ENCODE data around the gene DIAPH3. TPM values are rescaled to one million over a fixed set of nuclear protein-coding genes. Genes with fewer than 3 reads are reported as not detected.

The DIAPH3 gene
- polyA plus RNA-seq, 2 donors: 1.3 to 2.2 TPM

DNA sequence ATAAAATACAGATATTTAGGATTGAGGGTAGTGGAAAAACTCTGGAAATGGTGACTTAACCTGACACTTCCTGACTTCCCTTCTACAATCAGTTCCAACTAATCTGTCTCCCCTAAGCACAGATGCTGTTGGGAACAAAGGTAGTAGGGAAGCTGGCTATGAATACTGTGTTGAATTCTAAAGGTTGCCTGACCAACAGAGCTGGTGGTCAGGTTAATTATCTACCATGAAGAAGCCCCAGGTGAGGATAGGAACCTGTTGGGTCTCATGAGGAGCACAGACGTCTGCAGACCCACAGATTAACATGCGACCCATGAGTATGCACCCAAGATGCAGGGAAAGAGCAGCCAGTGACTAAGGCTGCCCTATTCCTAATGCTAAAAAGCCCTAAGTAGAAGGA lies 172.3 kb downstream of the DIAPH3 start:
- no peaks in the 10 kb centered on the region for H3K9me3 ChIP-seq (ENCODE audit: control insufficient read depth in 2 of 2, insufficient read depth in 1 of 2, low read depth in 1 of 2, low read length in 1 of 2)
- H3K4me3 ChIP-seq (ENCODE audit: low read depth in 1 of 2, low read length in 2 of 2): no peak overlapping the region
- no peaks in the 10 kb centered on the region for H3K27me3 ChIP-seq (ENCODE audit: control insufficient read depth in 1 of 2, insufficient read depth in 2 of 2, low read length in 2 of 2)
- no peaks in the 10 kb centered on the region for H3K4me1 ChIP-seq (ENCODE audit: control insufficient read depth in 2 of 2, insufficient read depth in 2 of 2, low read length in 1 of 2)
- H3K27ac ChIP-seq (ENCODE audit: low read depth in 2 of 2, low read length in 1 of 2): no peak overlapping the region
- WGBS, 2 donors: 98% methylated on average over 2 of the region's 2 CpGs
- H3K36me3 ChIP-seq (ENCODE audit: control insufficient read depth in 2 of 2, insufficient read depth in 2 of 2, low read length in 1 of 2): no peaks in the 10 kb centered on the region

GRCh38 chr13:59982631-59983382 lies 180.9 kb downstream of the DIAPH3 start:
- H3K9me3 ChIP-seq (ENCODE audit: control insufficient read depth in 2 of 2, insufficient read depth in 1 of 2, low read depth in 1 of 2, low read length in 1 of 2): no peaks in the 10 kb centered on the region
- no peaks in the 10 kb centered on the region for H3K36me3 ChIP-seq (ENCODE audit: control insufficient read depth in 2 of 2, insufficient read depth in 2 of 2, low read length in 1 of 2)
- no peaks in the 10 kb centered on the region for H3K27me3 ChIP-seq (ENCODE audit: control insufficient read depth in 1 of 2, insufficient read depth in 2 of 2, low read length in 2 of 2)
- no peaks in the 10 kb centered on the region for H3K4me1 ChIP-seq (ENCODE audit: control insufficient read depth in 2 of 2, insufficient read depth in 2 of 2, low read length in 1 of 2)
- H3K4me3 ChIP-seq (ENCODE audit: low read depth in 1 of 2, low read length in 2 of 2): no peak overlapping the region
- WGBS, 2 donors: 83 to 85% methylated on average over 7 of the region's 7 CpGs
- H3K27ac ChIP-seq (ENCODE audit: low read depth in 2 of 2, low read length in 1 of 2): no peak overlapping the region

DNA sequence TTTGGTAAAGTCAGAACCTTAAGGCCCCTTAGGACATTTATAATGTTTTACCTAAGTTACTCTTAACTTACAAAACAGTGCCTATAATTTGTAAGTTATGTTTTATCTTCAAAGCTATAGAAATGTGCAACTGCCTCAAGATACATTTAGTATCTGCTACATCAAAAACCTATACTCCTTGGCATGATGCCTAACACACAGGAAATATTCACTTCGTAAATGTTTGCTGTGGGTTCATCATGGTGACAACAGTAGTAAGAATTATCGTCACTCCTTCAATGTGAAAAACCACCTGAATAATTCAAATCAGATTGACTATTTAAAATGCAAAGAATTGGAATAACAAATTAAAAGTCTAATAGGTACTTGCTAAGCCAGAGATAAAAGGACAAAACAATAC lies 184.1 kb downstream of the DIAPH3 start:
- H3K4me3 ChIP-seq (ENCODE audit: low read depth in 1 of 2, low read length in 2 of 2): no peak overlapping the region
- WGBS, 2 donors: 91 to 94% methylated on average over 2 of the region's 2 CpGs
- no peaks in the 10 kb centered on the region for H3K4me1 ChIP-seq (ENCODE audit: control insufficient read depth in 2 of 2, insufficient read depth in 2 of 2, low read length in 1 of 2)
- no peaks in the 10 kb centered on the region for H3K36me3 ChIP-seq (ENCODE audit: control insufficient read depth in 2 of 2, insufficient read depth in 2 of 2, low read length in 1 of 2)
- no peak overlapping the region for H3K27ac ChIP-seq (ENCODE audit: low read depth in 2 of 2, low read length in 1 of 2)
- H3K27me3 ChIP-seq (ENCODE audit: control insufficient read depth in 1 of 2, insufficient read depth in 2 of 2, low read length in 2 of 2): no peaks in the 10 kb centered on the region
- H3K9me3 ChIP-seq (ENCODE audit: control insufficient read depth in 2 of 2, insufficient read depth in 1 of 2, low read depth in 1 of 2, low read length in 1 of 2): no peaks in the 10 kb centered on the region

GRCh38 chr13:59978862-59979261 lies 184.9 kb downstream of the DIAPH3 start:
- Histone ChIP-seq H3K9me3 (ENCODE audit: control insufficient read depth in 2 of 2, insufficient read depth in 1 of 2, low read depth in 1 of 2, low read length in 1 of 2) (no peaks in the 10 kb centered on the region), H3K27me3 (ENCODE audit: control insufficient read depth in 1 of 2, insufficient read depth in 2 of 2, low read length in 2 of 2) (no peaks in the 10 kb centered on the region), H3K27ac (ENCODE audit: low read depth in 2 of 2, low read length in 1 of 2) (no peak overlapping the region), H3K4me1 (ENCODE audit: control insufficient read depth in 2 of 2, insufficient read depth in 2 of 2, low read length in 1 of 2) (no peaks in the 10 kb centered on the region), H3K36me3 (ENCODE audit: control insufficient read depth in 2 of 2, insufficient read depth in 2 of 2, low read length in 1 of 2) (no peaks in the 10 kb centered on the region), H3K4me3 (ENCODE audit: low read depth in 1 of 2, low read length in 2 of 2) (no peak overlapping the region)

- no peaks in the 10 kb centered on the region for H3K27me3 ChIP-seq (ENCODE audit: control insufficient read depth in 1 of 2, insufficient read depth in 2 of 2, low read length in 2 of 2)
- 93% methylated on average over 3 of the region's 3 CpGs for WGBS, 2 donors
- no peaks in the 10 kb centered on the region for H3K4me1 ChIP-seq (ENCODE audit: control insufficient read depth in 2 of 2, insufficient read depth in 2 of 2, low read length in 1 of 2)
- no peak overlapping the region for H3K27ac ChIP-seq (ENCODE audit: low read depth in 2 of 2, low read length in 1 of 2)
- H3K36me3 ChIP-seq (ENCODE audit: control insufficient read depth in 2 of 2, insufficient read depth in 2 of 2, low read length in 1 of 2): no peaks in the 10 kb centered on the region
- H3K4me3 ChIP-seq (ENCODE audit: low read depth in 1 of 2, low read length in 2 of 2): no peak overlapping the region
- H3K9me3 ChIP-seq (ENCODE audit: control insufficient read depth in 2 of 2, insufficient read depth in 1 of 2, low read depth in 1 of 2, low read length in 1 of 2): no peaks in the 10 kb centered on the region
Measured at GRCh38 chr13:59976856-59977255, 186.9 kb downstream of the DIAPH3 start.

- Histone ChIP-seq H3K9me3 (ENCODE audit: control insufficient read depth in 2 of 2, insufficient read depth in 1 of 2, low read depth in 1 of 2, low read length in 1 of 2) (no peaks in the 10 kb centered on the region), H3K27ac (ENCODE audit: low read depth in 2 of 2, low read length in 1 of 2) (no peak overlapping the region), H3K4me1 (ENCODE audit: control insufficient read depth in 2 of 2, insufficient read depth in 2 of 2, low read length in 1 of 2) (no peaks in the 10 kb centered on the region), H3K36me3 (ENCODE audit: control insufficient read depth in 2 of 2, insufficient read depth in 2 of 2, low read length in 1 of 2) (no peaks in the 10 kb centered on the region), H3K27me3 (ENCODE audit: control insufficient read depth in 1 of 2, insufficient read depth in 2 of 2, low read length in 2 of 2) (no peaks in the 10 kb centered on the region), H3K4me3 (ENCODE audit: low read depth in 1 of 2, low read length in 2 of 2) (no peak overlapping the region)
- WGBS, 2 donors: 91 to 97% methylated on average over 6 of the region's 6 CpGs
Measured at GRCh38 chr13:59975807-59976435, 187.8 kb downstream of the DIAPH3 start.

DNA sequence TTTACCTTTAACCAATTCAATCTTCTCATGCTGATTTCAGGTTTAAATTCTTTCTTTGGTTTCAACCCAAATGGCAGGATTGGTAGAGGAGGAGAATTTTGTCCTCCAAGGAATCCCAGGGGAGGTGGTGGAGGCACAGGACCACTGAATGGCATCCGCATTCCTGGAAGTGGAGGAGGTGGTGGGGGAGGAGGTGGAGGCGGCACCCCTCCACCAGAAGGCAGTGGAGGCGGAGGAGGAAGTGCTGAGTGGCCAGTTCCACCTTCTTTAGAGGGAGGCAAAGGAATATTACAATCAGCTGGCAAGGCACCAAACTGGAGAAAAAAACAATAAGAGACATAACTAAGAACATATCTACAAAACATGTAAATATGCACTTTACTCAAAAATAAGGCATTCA lies 192.9 kb downstream of the DIAPH3 start:
- Histone ChIP-seq H3K9me3 (ENCODE audit: control insufficient read depth in 2 of 2, insufficient read depth in 1 of 2, low read depth in 1 of 2, low read length in 1 of 2) (no peaks in the 10 kb centered on the region), H3K27me3 (ENCODE audit: control insufficient read depth in 1 of 2, insufficient read depth in 2 of 2, low read length in 2 of 2) (no peaks in the 10 kb centered on the region), H3K4me3 (ENCODE audit: low read depth in 1 of 2, low read length in 2 of 2) (no peak overlapping the region), H3K27ac (ENCODE audit: low read depth in 2 of 2, low read length in 1 of 2) (no peak overlapping the region), H3K4me1 (ENCODE audit: control insufficient read depth in 2 of 2, insufficient read depth in 2 of 2, low read length in 1 of 2) (no peaks in the 10 kb centered on the region), H3K36me3 (ENCODE audit: control insufficient read depth in 2 of 2, insufficient read depth in 2 of 2, low read length in 1 of 2) (no peaks in the 10 kb centered on the region)
- WGBS, 2 donors: 91 to 97% methylated on average over 3 of the region's 3 CpGs

- 53 to 73% methylated on average over 2 of the region's 2 CpGs for WGBS, 2 donors
- no peaks in the 10 kb centered on the region for H3K9me3 ChIP-seq (ENCODE audit: control insufficient read depth in 2 of 2, insufficient read depth in 1 of 2, low read depth in 1 of 2, low read length in 1 of 2)
- no peak overlapping the region for H3K4me3 ChIP-seq (ENCODE audit: low read depth in 1 of 2, low read length in 2 of 2)
- H3K4me1 ChIP-seq (ENCODE audit: control insufficient read depth in 2 of 2, insufficient read depth in 2 of 2, low read length in 1 of 2): no peaks in the 10 kb centered on the region
- no peak overlapping the region for H3K27ac ChIP-seq (ENCODE audit: low read depth in 2 of 2, low read length in 1 of 2)
- H3K27me3 ChIP-seq (ENCODE audit: control insufficient read depth in 1 of 2, insufficient read depth in 2 of 2, low read length in 2 of 2): no peaks in the 10 kb centered on the region
- H3K36me3 ChIP-seq (ENCODE audit: control insufficient read depth in 2 of 2, insufficient read depth in 2 of 2, low read length in 1 of 2): no peaks in the 10 kb centered on the region
Measured at GRCh38 chr13:59963827-59964226, 199.9 kb downstream of the DIAPH3 start.

GRCh38 chr13:59963383-59963782 lies 200.3 kb downstream of the DIAPH3 start:
- Histone ChIP-seq H3K27ac (ENCODE audit: low read depth in 2 of 2, low read length in 1 of 2) (no peak overlapping the region), H3K4me3 (ENCODE audit: low read depth in 1 of 2, low read length in 2 of 2) (no peak overlapping the region), H3K9me3 (ENCODE audit: control insufficient read depth in 2 of 2, insufficient read depth in 1 of 2, low read depth in 1 of 2, low read length in 1 of 2) (no peaks in the 10 kb centered on the region), H3K27me3 (ENCODE audit: control insufficient read depth in 1 of 2, insufficient read depth in 2 of 2, low read length in 2 of 2) (no peaks in the 10 kb centered on the region), H3K36me3 (ENCODE audit: control insufficient read depth in 2 of 2, insufficient read depth in 2 of 2, low read length in 1 of 2) (no peaks in the 10 kb centered on the region), H3K4me1 (ENCODE audit: control insufficient read depth in 2 of 2, insufficient read depth in 2 of 2, low read length in 1 of 2) (no peaks in the 10 kb centered on the region)

DNA sequence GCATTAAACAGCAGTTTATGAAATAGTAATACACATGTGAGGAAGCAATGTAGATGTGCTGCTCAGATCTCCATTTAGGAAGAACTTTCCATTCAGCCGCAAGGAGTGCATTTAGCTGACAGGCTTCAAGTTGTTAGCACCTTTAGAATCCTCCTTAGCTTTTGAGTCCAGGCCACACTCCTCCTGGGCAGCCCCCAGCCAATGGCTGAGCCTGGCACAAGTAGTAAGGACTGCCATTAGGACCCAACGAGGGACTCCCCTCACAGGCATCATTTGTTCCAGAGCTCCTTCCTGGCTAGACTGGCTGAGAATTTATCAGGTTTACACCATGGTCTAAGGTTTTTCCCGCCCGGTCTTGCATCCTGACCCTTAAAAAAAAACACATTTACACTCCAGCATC lies 201.4 kb downstream of the DIAPH3 start:
- no peaks in the 10 kb centered on the region for H3K9me3 ChIP-seq (ENCODE audit: control insufficient read depth in 2 of 2, insufficient read depth in 1 of 2, low read depth in 1 of 2, low read length in 1 of 2)
- no peak overlapping the region for H3K4me3 ChIP-seq (ENCODE audit: low read depth in 1 of 2, low read length in 2 of 2)
- WGBS, 2 donors: 95 to 96% methylated on average over 4 of the region's 4 CpGs
- H3K36me3 ChIP-seq (ENCODE audit: control insufficient read depth in 2 of 2, insufficient read depth in 2 of 2, low read length in 1 of 2): no peaks in the 10 kb centered on the region
- no peak overlapping the region for H3K27ac ChIP-seq (ENCODE audit: low read depth in 2 of 2, low read length in 1 of 2)
- H3K4me1 ChIP-seq (ENCODE audit: control insufficient read depth in 2 of 2, insufficient read depth in 2 of 2, low read length in 1 of 2): no peaks in the 10 kb centered on the region
- H3K27me3 ChIP-seq (ENCODE audit: control insufficient read depth in 1 of 2, insufficient read depth in 2 of 2, low read length in 2 of 2): no peaks in the 10 kb centered on the region
